Adrenal gland (tissue), 5 donors: ENCODE data around the gene SUCLG2.

Experiments used
- CTCF ChIP-seq, 6 experiments: fragments of 450-650 bp in 4 of 6; fragments of 200-600 bp in 2 of 6; sonication (generic) in 1 of 6; IDR thresholded peaks; 1 replicate in 5 of 6; 2 replicates in 1 of 6; pipeline versions ENCODE4 v1.5.1 to v1.8.0; 2016 to 2021; ENCODE audit warnings: antibody characterized with exemption in 6 of 6, mild to moderate bottlenecking in 2 of 6, moderate library complexity in 1 of 6
- POLR2A ChIP-seq, 2 donors: fragments of 450-650 bp; IDR thresholded peaks; one replicate each; pipeline ENCODE4 v1.6.1; 2017; ENCODE audit warnings: antibody characterized with exemption in 2 of 2, mild to moderate bottlenecking in 2 of 2, moderate library complexity in 1 of 2
- donor health status: DM: no; HTN: no; CAD: no.

- TF ChIP-seq POLR2A (IDR thresholded peaks at IDR 0.05) (no peak), CTCF (IDR thresholded peaks at IDR 0.05) (no peak)
Measured at GRCh38 chr3:67362686-67363085, 291.7 kb downstream of the SUCLG2 start.
